ENCODE data around the gene NNAT.

Gene NNAT

DNA sequence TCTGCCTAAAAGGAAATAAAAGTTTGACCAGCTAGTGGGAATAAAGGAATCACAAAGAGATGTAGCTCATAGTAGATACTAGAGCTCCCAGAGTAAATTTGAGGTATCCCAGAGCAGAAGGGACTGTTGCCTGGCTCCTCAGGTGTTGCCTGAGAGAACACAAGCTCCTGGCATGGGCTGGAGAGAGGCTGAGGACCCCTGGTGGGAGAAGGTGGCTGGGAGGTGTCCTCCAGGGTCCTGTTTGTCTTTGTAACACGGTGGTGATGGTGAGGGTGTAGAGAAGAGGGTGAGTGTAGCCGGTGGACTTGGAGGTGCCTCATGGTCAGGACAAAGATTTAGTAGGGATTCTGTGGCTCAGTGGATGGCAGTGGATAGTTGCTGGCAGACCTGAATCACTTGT is 28.1 kb upstream of the NNAT start:
- H3K9me3 Mint-ChIP-seq: no peaks in the 10 kb centered on the region
- H3K4me3 Mint-ChIP-seq: no peak overlapping the region
- H3K36me3 Mint-ChIP-seq: peaks cover 31% of the 10 kb centered on the region
- H3K27me3 Mint-ChIP-seq: no peaks in the 10 kb centered on the region
- ATAC-seq: no peak
- H3K4me1 Mint-ChIP-seq: peaks cover 1% of the 10 kb centered on the region
- H3K27ac Mint-ChIP-seq: no peak overlapping the region

GRCh38 chr20:37494301-37494700 is 26.7 kb upstream of the NNAT start:
- H3K4me1 Mint-ChIP-seq: no peaks in the 10 kb centered on the region
- H3K4me3 Mint-ChIP-seq: no peak overlapping the region
- H3K27me3 Mint-ChIP-seq: no peaks in the 10 kb centered on the region
- H3K27ac Mint-ChIP-seq: no peak overlapping the region
- no peak for ATAC-seq
- peaks cover 40% of the 10 kb centered on the region for H3K36me3 Mint-ChIP-seq
- no peaks in the 10 kb centered on the region for H3K9me3 Mint-ChIP-seq

DNA sequence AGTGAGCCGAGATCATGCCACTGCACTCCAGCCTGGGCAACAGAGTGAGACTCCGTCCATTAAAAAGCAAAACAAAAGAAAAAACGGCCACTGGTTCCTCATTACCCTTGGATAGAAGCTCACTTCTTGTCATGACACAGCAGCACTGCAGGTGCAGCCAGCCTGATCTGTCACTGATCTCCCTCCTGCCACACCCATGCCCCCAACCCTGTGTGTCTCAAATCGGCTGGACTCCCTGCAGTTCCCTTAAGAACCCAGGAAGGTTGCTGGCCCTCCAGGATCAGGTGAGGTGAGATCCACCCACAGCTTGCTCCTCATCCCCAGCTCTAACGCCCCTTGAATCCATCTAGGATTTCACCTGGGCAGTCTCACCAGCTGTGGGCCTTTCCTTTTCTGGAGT is 26.3 kb upstream of the NNAT start:
- Mint-ChIP-seq H3K36me3 (peaks cover 40% of the 10 kb centered on the region), H3K27me3 (no peaks in the 10 kb centered on the region), H3K4me1 (no peaks in the 10 kb centered on the region), H3K4me3 (no peak overlapping the region), H3K27ac (no peak overlapping the region), H3K9me3 (no peaks in the 10 kb centered on the region)
- ATAC-seq: no peak

- H3K36me3 Mint-ChIP-seq: peaks cover 35% of the 10 kb centered on the region
- no peak for ATAC-seq
- no peak overlapping the region for H3K4me3 Mint-ChIP-seq
- H3K4me1 Mint-ChIP-seq: no peaks in the 10 kb centered on the region
- H3K27me3 Mint-ChIP-seq: no peaks in the 10 kb centered on the region
- no peaks in the 10 kb centered on the region for H3K9me3 Mint-ChIP-seq
- H3K27ac Mint-ChIP-seq: no peak overlapping the region
Observed at GRCh38 chr20:37498066-37498665, 22.9 kb upstream of the NNAT start.

GRCh38 chr20:37500311-37500710 is 20.7 kb upstream of the NNAT start:
- Mint-ChIP-seq H3K4me3 (no peak overlapping the region), H3K27me3 (no peaks in the 10 kb centered on the region), H3K9me3 (no peaks in the 10 kb centered on the region), H3K4me1 (no peaks in the 10 kb centered on the region), H3K36me3 (peaks cover 25% of the 10 kb centered on the region), H3K27ac (no peak overlapping the region)
- no peak for ATAC-seq

DNA sequence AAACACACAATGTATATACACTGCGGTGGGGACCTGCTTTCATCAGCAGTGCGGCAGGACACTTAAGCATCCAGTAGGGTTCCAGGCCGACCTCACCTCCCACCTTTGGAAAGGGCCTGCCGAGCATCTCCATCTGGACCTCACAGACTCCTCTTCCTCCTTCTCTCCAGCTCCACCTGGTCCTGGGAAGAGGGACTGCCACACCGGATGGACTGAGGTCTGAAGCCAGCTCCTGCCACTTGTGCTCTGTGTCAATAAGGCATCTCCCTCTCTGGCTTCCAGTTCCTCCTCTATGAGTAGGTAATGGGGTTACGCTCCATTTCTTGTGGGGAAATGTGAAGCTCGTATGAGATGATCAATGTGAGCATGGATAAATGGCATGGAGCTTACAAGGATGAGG is 19.1 kb upstream of the NNAT start:
- H3K9me3 Mint-ChIP-seq: no peaks in the 10 kb centered on the region
- H3K27me3 Mint-ChIP-seq: no peaks in the 10 kb centered on the region
- peaks cover 16% of the 10 kb centered on the region for H3K36me3 Mint-ChIP-seq
- no peak overlapping the region for H3K27ac Mint-ChIP-seq
- no peaks in the 10 kb centered on the region for H3K4me1 Mint-ChIP-seq
- H3K4me3 Mint-ChIP-seq: no peak overlapping the region
- ATAC-seq: no peak

- H3K36me3 Mint-ChIP-seq: peaks cover 12% of the 10 kb centered on the region
- no peak overlapping the region for H3K27ac Mint-ChIP-seq
- no peaks in the 10 kb centered on the region for H3K9me3 Mint-ChIP-seq
- ATAC-seq: no peak
- H3K4me1 Mint-ChIP-seq: no peaks in the 10 kb centered on the region
- no peaks in the 10 kb centered on the region for H3K27me3 Mint-ChIP-seq
- H3K4me3 Mint-ChIP-seq: no peak overlapping the region
Observed at GRCh38 chr20:37502654-37503053, 18.4 kb upstream of the NNAT start.

DNA sequence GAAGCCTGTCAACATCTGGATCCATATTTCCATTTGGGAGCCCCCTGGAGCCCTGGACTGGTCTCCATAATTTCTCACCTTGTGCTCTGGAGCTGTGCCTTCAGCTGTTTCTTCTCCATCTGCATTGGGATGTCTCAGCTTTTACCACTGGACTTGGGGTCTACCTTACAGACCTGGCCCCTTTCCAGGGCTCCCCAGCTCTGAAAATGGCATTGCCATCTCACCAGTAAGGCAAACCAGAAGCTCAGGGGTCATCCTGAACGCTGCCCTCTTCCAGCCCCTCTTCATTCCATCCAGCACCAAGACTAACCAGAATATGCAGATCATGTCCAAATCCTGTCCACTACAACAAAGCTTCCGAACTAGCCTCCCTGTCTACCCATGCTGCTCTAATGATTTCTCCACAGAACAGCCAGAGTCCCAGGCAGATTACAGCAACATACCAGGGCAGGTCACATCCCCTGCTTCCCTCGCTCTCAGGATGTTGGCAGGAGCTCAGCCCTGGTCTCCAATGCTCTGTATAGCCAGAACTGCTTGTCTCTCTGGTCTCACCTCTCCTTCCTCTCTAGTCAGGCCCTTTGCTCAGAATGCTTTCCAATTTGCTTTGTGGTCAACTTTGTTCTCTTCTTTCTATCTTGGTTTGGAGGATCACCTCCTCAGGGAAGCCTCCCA is 17.7 kb upstream of the NNAT start:
- Mint-ChIP-seq H3K9me3 (no peaks in the 10 kb centered on the region), H3K4me3 (no peak overlapping the region), H3K36me3 (peaks cover 5% of the 10 kb centered on the region), H3K27ac (no peak overlapping the region), H3K4me1 (no peaks in the 10 kb centered on the region), H3K27me3 (no peaks in the 10 kb centered on the region)
- no peak for ATAC-seq

GRCh38 chr20:37504404-37505096 is 16.5 kb upstream of the NNAT start:
- Mint-ChIP-seq H3K4me3 (no peak overlapping the region), H3K9me3 (no peaks in the 10 kb centered on the region), H3K4me1 (no peaks in the 10 kb centered on the region), H3K36me3 (no peaks in the 10 kb centered on the region), H3K27ac (no peak overlapping the region), H3K27me3 (no peaks in the 10 kb centered on the region)
- no peak for ATAC-seq

- no peaks in the 10 kb centered on the region for H3K27me3 Mint-ChIP-seq
- H3K9me3 Mint-ChIP-seq: no peaks in the 10 kb centered on the region
- ATAC-seq: no peak
- H3K4me1 Mint-ChIP-seq: peaks cover 4% of the 10 kb centered on the region
- H3K36me3 Mint-ChIP-seq: peaks cover 6% of the 10 kb centered on the region
- H3K4me3 Mint-ChIP-seq: no peak overlapping the region
- H3K27ac Mint-ChIP-seq: no peak overlapping the region
Observed at GRCh38 chr20:37505263-37506151, 15.5 kb upstream of the NNAT start.

DNA sequence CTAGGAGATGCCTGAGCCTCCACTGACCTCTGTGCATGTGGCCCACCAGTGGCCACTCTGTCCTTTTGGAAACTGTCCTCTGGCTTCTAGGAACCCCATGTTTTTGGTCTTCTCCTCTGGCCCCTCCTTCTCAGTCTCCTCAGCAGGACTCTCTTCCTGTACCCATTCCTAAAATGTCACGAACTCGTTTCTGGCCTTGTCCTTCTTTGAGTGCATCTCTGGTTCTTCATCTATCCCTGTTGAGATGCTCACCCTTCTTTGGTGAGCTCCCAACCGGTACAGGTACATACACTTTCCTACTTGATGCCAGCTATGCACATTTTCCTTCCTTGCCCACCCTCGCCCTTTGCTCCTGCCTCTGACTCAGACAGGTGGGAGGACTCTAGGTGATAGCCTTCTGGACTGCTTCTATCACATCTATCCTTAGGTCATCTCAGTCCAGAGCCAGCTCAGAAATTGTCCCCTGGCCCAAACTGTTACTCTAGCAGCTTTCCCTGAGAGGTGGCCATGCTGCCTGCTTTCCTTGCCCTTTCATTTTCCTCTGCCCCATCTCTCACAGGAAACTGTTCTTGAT is 14.8 kb upstream of the NNAT start:
- ATAC-seq: no peak
- Mint-ChIP-seq H3K36me3 (peaks cover 13% of the 10 kb centered on the region), H3K9me3 (no peaks in the 10 kb centered on the region), H3K4me3 (no peak overlapping the region), H3K4me1 (peaks cover 11% of the 10 kb centered on the region), H3K27me3 (no peaks in the 10 kb centered on the region), H3K27ac (no peak overlapping the region)

DNA sequence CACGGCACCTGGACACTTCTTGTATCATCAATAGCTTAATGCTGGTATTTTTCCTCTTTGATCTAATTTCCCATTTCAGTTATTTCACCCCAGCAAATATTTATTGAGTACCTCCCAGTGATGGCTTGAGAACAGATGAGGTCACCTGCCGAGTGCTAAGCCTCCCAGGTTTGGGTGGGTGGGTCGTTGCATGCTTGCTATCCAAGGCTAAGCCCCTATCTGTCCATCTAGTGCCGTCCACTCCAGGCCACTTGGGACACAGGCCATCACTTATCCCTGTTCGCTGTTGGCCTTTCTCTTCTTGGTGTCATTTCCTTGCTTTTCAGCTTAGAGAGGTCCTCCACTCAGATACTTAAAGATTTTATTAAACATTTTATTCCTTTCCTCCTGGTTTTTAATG is 10.8 kb upstream of the NNAT start:
- Mint-ChIP-seq H3K9me3 (no peaks in the 10 kb centered on the region), H3K4me3 (no peak overlapping the region), H3K27ac (no peak overlapping the region), H3K27me3 (no peaks in the 10 kb centered on the region), H3K36me3 (peaks cover 34% of the 10 kb centered on the region), H3K4me1 (peaks cover 37% of the 10 kb centered on the region)
- ATAC-seq: no peak

DNA sequence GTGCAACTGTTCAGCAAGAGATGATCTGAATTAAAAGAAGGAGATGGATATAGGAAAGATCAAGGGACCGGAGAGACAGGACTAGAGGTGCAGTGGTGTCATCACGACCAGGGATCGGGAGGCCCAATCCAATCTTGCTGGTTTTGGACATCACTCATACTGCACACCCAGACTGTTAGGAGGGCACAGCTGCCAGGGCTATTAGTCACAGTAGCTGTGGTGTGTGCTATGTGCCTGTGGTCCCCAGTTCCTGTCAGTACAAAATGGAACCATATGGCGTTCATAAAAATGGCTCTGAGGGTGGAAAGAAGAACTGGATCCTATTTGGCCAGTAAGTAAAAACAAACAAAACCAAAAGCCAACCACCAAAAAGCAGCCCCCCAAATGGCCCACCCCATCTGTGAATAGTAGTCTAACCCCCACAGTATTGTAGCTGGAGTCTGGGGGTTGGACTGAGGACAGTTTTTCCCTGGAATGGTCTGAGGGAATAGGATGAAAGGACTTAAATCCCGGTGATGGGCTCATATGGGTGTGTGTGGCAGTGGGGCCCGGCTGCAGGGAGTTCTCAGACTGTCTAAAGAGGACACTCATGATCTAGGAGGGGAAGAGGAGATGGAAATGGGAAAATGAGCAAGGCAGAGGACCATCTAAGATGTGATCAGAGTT is 9.3 kb upstream of the NNAT start:
- no peak overlapping the region for H3K27ac Mint-ChIP-seq
- H3K27me3 Mint-ChIP-seq: no peaks in the 10 kb centered on the region
- no peak overlapping the region for H3K4me3 Mint-ChIP-seq
- peaks cover 38% of the 10 kb centered on the region for H3K4me1 Mint-ChIP-seq
- no peaks in the 10 kb centered on the region for H3K9me3 Mint-ChIP-seq
- ATAC-seq: no peak
- H3K36me3 Mint-ChIP-seq: peaks cover 45% of the 10 kb centered on the region

GRCh38 chr20:37513779-37514359 is 7.2 kb upstream of the NNAT start:
- ATAC-seq: no peak
- no peaks in the 10 kb centered on the region for H3K9me3 Mint-ChIP-seq
- peaks cover 60% of the 10 kb centered on the region for H3K36me3 Mint-ChIP-seq
- H3K4me3 Mint-ChIP-seq: no peak overlapping the region
- H3K27ac Mint-ChIP-seq: no peak overlapping the region
- H3K4me1 Mint-ChIP-seq: peaks cover 50% of the 10 kb centered on the region
- H3K27me3 Mint-ChIP-seq: no peaks in the 10 kb centered on the region

Measured in stimulated activated memory B cell treated with anti-CD40 and anti-IgM and Interleukin-4, amounts not matched to agents 10 μg/mL and 1 μg/mL and 100 μg/mL, for 72 hours (primary cell).